SU-DHL-6 (cell line): Measurements from ENCODE around the gene AGAP1.

Source experiments
- H2AFZ ChIP-seq: fragments of 200-600 bp; sonication (generic); 2 replicates; pipeline ENCODE4 v1.6.1; 2014; ENCODE audit warnings: low read depth, mild to moderate bottlenecking, moderate library complexity, mixed read lengths, antibody characterized with exemption, low read length; ENCODE audit not compliant: severe bottlenecking
- H3F3A ChIP-seq: fragments of 200-600 bp; shearing (Covaris generic); 2 replicates; pipeline ENCODE4 v1.6.0; 2016; ENCODE audit warnings: antibody characterized with exemption, mild to moderate bottlenecking; ENCODE audit not compliant: insufficient read depth
- H3K27ac ChIP-seq: fragments of 200-600 bp; sonication (generic); 2 replicates; pipeline ENCODE4 v1.5.1; 2016; ENCODE audit warnings: low read depth, mild to moderate bottlenecking, low read length, moderate library complexity, mixed read lengths
- H3K27me3 ChIP-seq: fragments of 200-600 bp; sonication (generic), shearing (Covaris generic); 2 replicates; pipeline ENCODE4 v1.6.0; 2014; ENCODE audit warnings: mild to moderate bottlenecking, low read length
- H3K36me3 ChIP-seq: fragments of 200-600 bp; sonication (generic); 2 replicates; pipeline ENCODE4 v1.6.1; 2014; ENCODE audit warnings: mild to moderate bottlenecking, low read length, mixed read lengths
- H3K4me2 ChIP-seq: fragments of 300-600, 200-600 bp; shearing (Covaris generic), sonication (generic); 2 replicates; pipeline ENCODE4 v1.6.0; 2014; ENCODE audit warnings: low read length, low read depth, mild to moderate bottlenecking; ENCODE audit not compliant: poor library complexity, severe bottlenecking
- H3K4me3 ChIP-seq: fragments of 200-600 bp; sonication (generic); 2 replicates; pipeline ENCODE4 v1.5.1; 2014; ENCODE audit warnings: antibody characterized with exemption, low read length, mild to moderate bottlenecking, mixed read lengths; ENCODE audit not compliant: insufficient read depth, poor library complexity, severe bottlenecking
- H3K79me2 ChIP-seq: fragments of 200-600 bp; sonication (generic); 2 replicates; pipeline ENCODE4 v1.6.1; 2014; ENCODE audit warnings: mild to moderate bottlenecking, low read length, moderate library complexity; ENCODE audit not compliant: insufficient read depth
- H3K9ac ChIP-seq: fragments of 200-600 bp; sonication (generic); 2 replicates; pipeline ENCODE4 v1.7.0; 2014; ENCODE audit warnings: mild to moderate bottlenecking, low read length
- H3K9me2 ChIP-seq: fragments of 200-600 bp; sonication (generic); replicated peaks from 2 replicates; pipeline ENCODE4 v1.6.1; 2014; ENCODE audit warnings: low read length; ENCODE audit not compliant: insufficient read depth
- H3K9me3 ChIP-seq: fragments of 200-600 bp; sonication (generic); 2 replicates; pipeline ENCODE4 v1.6.1; 2014; ENCODE audit warnings: low read length, mixed read lengths; ENCODE audit not compliant: insufficient read depth
- H4K20me1 ChIP-seq: fragments of 200-600 bp; sonication (generic); 2 replicates; pipeline ENCODE4 v1.6.1; 2014; ENCODE audit warnings: low read depth, mild to moderate bottlenecking, antibody characterized with exemption, low read length, moderate library complexity, mixed read lengths
- EZH2phosphoT487 ChIP-seq: fragments of 200-600 bp; sonication (generic), shearing (Covaris generic); conservative IDR thresholded peaks from 2 replicates; pipeline ENCODE4 v1.6.1; 2018; ENCODE audit warnings: mild to moderate bottlenecking, antibody characterized with exemption, low read length, moderate library complexity, mixed read lengths
- TF ChIP-seq, protein P1 (sequence below): fragments of 200-600 bp; sonication (generic); IDR thresholded peaks from one replicate; pipeline ENCODE4 v1.5.1; 2017; ENCODE audit warnings: antibody characterized with exemption, mild to moderate bottlenecking, low read length, moderate library complexity; ENCODE audit not compliant: insufficient read depth, poor library complexity, severe bottlenecking

The AGAP1 gene

DNA sequence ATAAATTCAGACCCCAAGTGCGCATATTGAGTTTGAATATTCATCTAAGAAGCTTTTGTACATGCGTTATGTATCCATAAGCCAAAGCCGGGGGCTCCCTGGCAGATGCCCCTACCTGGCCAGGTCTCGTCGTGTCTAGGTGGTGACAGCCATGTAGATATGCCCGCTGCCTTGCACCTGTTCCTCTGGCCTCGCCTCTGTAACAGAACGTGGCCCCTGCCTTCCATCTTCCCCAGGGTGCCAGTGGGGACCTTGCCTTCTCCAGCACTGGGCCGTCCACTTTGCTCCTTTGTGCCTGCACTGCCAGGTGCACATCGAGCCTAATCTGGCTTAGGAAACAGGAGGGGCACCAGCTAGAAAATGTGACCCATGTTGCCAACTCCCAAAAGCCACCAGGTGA, 198.2 kb downstream of the AGAP1 start:
- Histone ChIP-seq H3K27me3 (no peaks in the 10 kb centered on the region), H3K9me3 (no peaks in the 10 kb centered on the region), H3K4me2 (no peak overlapping the region), H3K9me2 (no peaks in the 10 kb centered on the region), H3K9ac (no peak overlapping the region), H4K20me1 (no peaks in the 10 kb centered on the region), H2AFZ (no peak overlapping the region), H3K4me3 (no peak overlapping the region), H3K36me3 (no peaks in the 10 kb centered on the region), H3K27ac (no peak overlapping the region), H3K79me2 (no peaks in the 10 kb centered on the region), H3F3A (no peaks in the 10 kb centered on the region)
- no peak for TF ChIP-seq EZH2phosphoT487
- TF ChIP-seq, protein P1, sequence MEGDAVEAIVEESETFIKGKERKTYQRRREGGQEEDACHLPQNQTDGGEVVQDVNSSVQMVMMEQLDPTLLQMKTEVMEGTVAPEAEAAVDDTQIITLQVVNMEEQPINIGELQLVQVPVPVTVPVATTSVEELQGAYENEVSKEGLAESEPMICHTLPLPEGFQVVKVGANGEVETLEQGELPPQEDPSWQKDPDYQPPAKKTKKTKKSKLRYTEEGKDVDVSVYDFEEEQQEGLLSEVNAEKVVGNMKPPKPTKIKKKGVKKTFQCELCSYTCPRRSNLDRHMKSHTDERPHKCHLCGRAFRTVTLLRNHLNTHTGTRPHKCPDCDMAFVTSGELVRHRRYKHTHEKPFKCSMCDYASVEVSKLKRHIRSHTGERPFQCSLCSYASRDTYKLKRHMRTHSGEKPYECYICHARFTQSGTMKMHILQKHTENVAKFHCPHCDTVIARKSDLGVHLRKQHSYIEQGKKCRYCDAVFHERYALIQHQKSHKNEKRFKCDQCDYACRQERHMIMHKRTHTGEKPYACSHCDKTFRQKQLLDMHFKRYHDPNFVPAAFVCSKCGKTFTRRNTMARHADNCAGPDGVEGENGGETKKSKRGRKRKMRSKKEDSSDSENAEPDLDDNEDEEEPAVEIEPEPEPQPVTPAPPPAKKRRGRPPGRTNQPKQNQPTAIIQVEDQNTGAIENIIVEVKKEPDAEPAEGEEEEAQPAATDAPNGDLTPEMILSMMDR, result no peak

DNA sequence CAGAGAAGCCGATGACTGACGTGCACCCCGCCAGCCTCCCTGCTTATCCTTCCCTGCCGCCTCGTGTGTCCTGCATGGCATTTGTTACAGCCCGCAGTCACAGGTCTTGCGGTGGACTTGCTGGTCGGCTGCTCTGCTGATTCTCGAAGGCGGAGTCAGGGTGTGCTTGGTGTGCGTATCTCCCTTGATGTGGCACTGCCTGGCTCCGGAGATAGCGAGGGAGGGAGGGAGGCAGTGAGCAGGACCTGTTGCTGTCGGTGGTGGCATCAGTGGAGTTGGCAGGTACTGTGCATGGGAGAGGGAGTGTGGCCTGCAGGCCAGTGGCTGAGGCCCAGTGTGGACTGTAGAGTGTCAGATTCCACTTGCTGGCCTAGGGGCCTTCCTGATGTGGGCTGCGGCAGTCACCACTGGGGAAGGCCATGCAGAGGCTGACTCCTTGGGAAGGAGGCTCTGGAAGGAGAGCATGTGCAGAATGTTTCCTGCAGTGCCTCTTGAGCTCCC, 198.9 kb downstream of the AGAP1 start:
- Histone ChIP-seq H3K9ac (no peak overlapping the region), H3K4me2 (no peak overlapping the region)

DNA sequence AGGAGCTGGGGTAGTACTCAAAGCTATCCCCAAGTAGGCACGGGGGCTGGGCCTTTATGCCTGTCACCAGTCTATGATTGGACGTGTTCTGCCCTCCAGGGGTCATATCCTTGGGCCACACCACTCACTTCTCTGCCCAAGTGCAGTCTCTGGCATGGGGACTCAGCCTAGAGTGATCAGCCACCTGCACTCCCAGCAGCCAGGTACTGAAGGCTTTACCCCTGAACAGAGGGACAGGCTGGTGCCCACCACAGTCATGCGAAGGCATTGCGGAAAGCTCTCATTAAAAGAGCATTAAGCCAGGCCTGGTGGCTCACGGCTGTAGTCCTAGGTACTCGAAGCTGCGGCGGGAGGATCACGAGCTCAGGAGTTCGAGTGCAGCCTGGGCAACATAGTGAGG, 199.4 kb downstream of the AGAP1 start:
- Histone ChIP-seq H3K9me2 (no peaks in the 10 kb centered on the region), H3K4me2 (no peak overlapping the region), H3F3A (no peaks in the 10 kb centered on the region), H2AFZ (no peak overlapping the region), H3K27me3 (no peaks in the 10 kb centered on the region), H3K36me3 (no peaks in the 10 kb centered on the region), H3K79me2 (no peaks in the 10 kb centered on the region), H3K9me3 (no peaks in the 10 kb centered on the region), H3K9ac (no peak overlapping the region), H4K20me1 (no peaks in the 10 kb centered on the region), H3K27ac (no peak overlapping the region), H3K4me3 (no peak overlapping the region)
- TF ChIP-seq, protein P1, result no peak
- TF ChIP-seq EZH2phosphoT487, result no peak

More for the DNA sequence above, 198.9 kb downstream of the AGAP1 start:
- Histone ChIP-seq H3F3A (no peaks in the 10 kb centered on the region), H3K4me3 (no peak overlapping the region), H3K79me2 (no peaks in the 10 kb centered on the region), H3K9me2 (no peaks in the 10 kb centered on the region), H3K36me3 (no peaks in the 10 kb centered on the region), H3K9me3 (no peaks in the 10 kb centered on the region), H4K20me1 (no peaks in the 10 kb centered on the region), H3K27me3 (no peaks in the 10 kb centered on the region), H3K27ac (no peak overlapping the region), H2AFZ (no peak overlapping the region)
- TF ChIP-seq, protein P1, result no peak
- TF ChIP-seq EZH2phosphoT487, result no peak
